CD4-positive, alpha-beta T cell treated with Interleukin-21 for 1 hour (primary cell): Measurements from ENCODE around the gene ZSCAN31.
A peak's percentile ranks its signal among the peaks of the same experiment; 100 is the strongest.
"Not testable (repeated sequence)": the region's sequence is repeated elsewhere in the genome, so short reads cannot be mapped to it uniquely, and the experiment has no call there.

Source experiments
- DNase-seq: peaks from one replicate; pipeline ENCODE4 v3.0.0-alpha.2; 2020

The ZSCAN31 gene

GRCh38 chr6:28351493-28351925 lies 15.6 kb upstream of the ZSCAN31 start:
- DNase-seq, result no peak

- DNase-seq, result no peak
Observed at GRCh38 chr6:28351087-28351486, 15.1 kb upstream of the ZSCAN31 start.

GRCh38 chr6:28349892-28350737 lies 14.2 kb upstream of the ZSCAN31 start, which contains the start of gene ZKSCAN3:
Gene ZKSCAN3 (plus strand): TSS chr6:28349947. CDS start chr6:28359587, 9,640 bp downstream.
- DNase-seq, result peak; percentile 83

GRCh38 chr6:28349344-28349891 lies 13.5 kb upstream of the ZSCAN31 start:
- DNase-seq, result no peak

GRCh38 chr6:28347119-28347518 lies 11.2 kb upstream of the ZSCAN31 start:
- no peak for DNase-seq

- no peak for DNase-seq
Observed at GRCh38 chr6:28345201-28345600, 9.3 kb upstream of the ZSCAN31 start.

GRCh38 chr6:28343898-28344677 lies 8.1 kb upstream of the ZSCAN31 start:
- no peak for DNase-seq

GRCh38 chr6:28340310-28341095 lies 4.6 kb upstream of the ZSCAN31 start:
- no peak for DNase-seq

GRCh38 chr6:28337121-28337520 lies 1.2 kb upstream of the ZSCAN31 start:
- DNase-seq, result no peak

- DNase-seq, result peak; percentile 52
Observed at GRCh38 chr6:28336284-28337120, 554 bp upstream of the ZSCAN31 start.

GRCh38 chr6:28335040-28335563 lies 846 bp downstream of the ZSCAN31 start:
- DNase-seq, result no peak

GRCh38 chr6:28334286-28335039 lies 1.5 kb downstream of the ZSCAN31 start:
- peak; percentile 17 for DNase-seq

- no peak for DNase-seq
Observed at GRCh38 chr6:28333599-28334018, 2.3 kb downstream of the ZSCAN31 start.

GRCh38 chr6:28333047-28333446 lies 2.9 kb downstream of the ZSCAN31 start:
- DNase-seq, result no peak

GRCh38 chr6:28330041-28330440 lies 5.9 kb downstream of the ZSCAN31 start:
- no peak for DNase-seq

- DNase-seq, result no peak
Observed at GRCh38 chr6:28326371-28326948, 9.5 kb downstream of the ZSCAN31 start.

GRCh38 chr6:28323813-28324424 lies 12.0 kb downstream of the ZSCAN31 start:
- no peak for DNase-seq

- no peak for DNase-seq
Observed at GRCh38 chr6:28322661-28323060, 13.3 kb downstream of the ZSCAN31 start.

GRCh38 chr6:28317866-28318265 lies 18.1 kb downstream of the ZSCAN31 start:
- DNase-seq, result not testable (repeated sequence)

- DNase-seq, result no peak
Observed at GRCh38 chr6:28315628-28316027, 20.3 kb downstream of the ZSCAN31 start.
